MM.1S (cell line): ENCODE measurements around the gene NEK8.

Experiments used
- EZH2phosphoT487 ChIP-seq: fragments of 300-600 bp; sonication (generic); IDR thresholded peaks from 2 replicates; pipeline ENCODE4 v1.6.1; 2018; ENCODE audit warnings: antibody characterized with exemption, low read length
- TF ChIP-seq, protein P1 (sequence below): fragments of 300-600 bp; sonication (generic); IDR thresholded peaks from 2 replicates; pipeline ENCODE4 v1.5.1; 2016; ENCODE audit warnings: antibody characterized with exemption, low read length, mixed read lengths

DNA sequence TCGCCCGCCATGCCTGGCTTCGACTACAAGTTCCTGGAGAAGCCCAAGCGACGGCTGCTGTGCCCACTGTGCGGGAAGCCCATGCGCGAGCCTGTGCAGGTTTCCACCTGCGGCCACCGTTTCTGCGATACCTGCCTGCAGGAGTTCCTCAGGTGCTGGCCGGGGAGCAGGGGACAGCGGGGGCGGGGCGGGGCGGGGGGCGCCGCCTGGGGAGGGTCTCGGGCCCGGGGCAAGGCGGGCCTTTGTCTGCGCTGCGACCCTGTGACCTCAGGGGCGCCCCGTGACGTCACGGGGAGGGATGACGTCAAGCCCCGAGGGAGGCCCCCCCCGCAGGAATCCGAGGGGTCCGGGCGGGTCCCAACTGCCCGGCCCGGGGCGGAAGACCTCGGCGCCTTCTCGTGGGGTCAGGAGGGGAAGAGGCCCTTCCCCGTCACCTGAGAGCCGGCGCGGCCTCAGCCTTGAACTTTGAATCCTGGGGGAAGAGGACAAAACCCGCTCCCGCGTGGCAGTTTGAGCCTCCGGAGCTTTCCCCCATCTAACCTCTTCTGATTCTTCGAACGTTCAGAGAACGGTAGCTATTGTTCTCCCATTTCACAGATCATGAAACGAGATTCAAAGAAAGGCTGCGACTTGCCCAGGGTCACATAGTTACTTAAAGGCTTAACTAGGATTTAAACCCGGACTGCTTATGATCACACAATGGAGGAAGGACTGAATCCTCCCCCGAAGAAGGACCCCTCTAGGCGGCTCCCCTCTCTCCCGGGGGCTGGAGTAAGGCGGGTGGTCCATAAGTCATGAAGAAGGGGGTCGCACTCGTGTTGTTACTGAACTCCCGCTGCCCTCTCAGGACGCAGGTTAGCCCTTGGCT lies 15.8 kb downstream of the NEK8 start:
- TF ChIP-seq, protein P1, sequence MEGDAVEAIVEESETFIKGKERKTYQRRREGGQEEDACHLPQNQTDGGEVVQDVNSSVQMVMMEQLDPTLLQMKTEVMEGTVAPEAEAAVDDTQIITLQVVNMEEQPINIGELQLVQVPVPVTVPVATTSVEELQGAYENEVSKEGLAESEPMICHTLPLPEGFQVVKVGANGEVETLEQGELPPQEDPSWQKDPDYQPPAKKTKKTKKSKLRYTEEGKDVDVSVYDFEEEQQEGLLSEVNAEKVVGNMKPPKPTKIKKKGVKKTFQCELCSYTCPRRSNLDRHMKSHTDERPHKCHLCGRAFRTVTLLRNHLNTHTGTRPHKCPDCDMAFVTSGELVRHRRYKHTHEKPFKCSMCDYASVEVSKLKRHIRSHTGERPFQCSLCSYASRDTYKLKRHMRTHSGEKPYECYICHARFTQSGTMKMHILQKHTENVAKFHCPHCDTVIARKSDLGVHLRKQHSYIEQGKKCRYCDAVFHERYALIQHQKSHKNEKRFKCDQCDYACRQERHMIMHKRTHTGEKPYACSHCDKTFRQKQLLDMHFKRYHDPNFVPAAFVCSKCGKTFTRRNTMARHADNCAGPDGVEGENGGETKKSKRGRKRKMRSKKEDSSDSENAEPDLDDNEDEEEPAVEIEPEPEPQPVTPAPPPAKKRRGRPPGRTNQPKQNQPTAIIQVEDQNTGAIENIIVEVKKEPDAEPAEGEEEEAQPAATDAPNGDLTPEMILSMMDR = no peak
- no peak for TF ChIP-seq EZH2phosphoT487
